Central memory CD8-positive, alpha-beta T cell (primary cell): ENCODE measurements around the gene CHST12.

Experiments
- ATAC-seq: fragments of 150-1000 bp; cut with Tn5 transposase; replicated peaks from 2 replicates; pipeline ENCODE4 v1.10.0; 2022; ENCODE audit warnings: mild to moderate bottlenecking, moderate FRiP score, moderate number of reproducible peaks; ENCODE audit not compliant: poor library complexity, severe bottlenecking; ENCODE audit errors: extremely low read depth
- DNase-seq, 2 donors: peaks; one replicate each; pipeline ENCODE4 v3.0.0; 2021; ENCODE audit warnings: low spot score in 2 of 2
- H3K27ac Mint-ChIP-seq: one replicate; pipeline ENCODE4 v1.8.0; 2022; ENCODE audit warnings: low read depth, mild to moderate bottlenecking, moderate library complexity, mixed read lengths
- H3K27me3 Mint-ChIP-seq: one replicate; pipeline ENCODE4 v1.8.0; 2022; ENCODE audit warnings: mixed read lengths
- H3K36me3 Mint-ChIP-seq: one replicate; pipeline ENCODE4 v1.8.0; 2022; ENCODE audit warnings: mild to moderate bottlenecking, moderate library complexity, mixed read lengths; ENCODE audit not compliant: insufficient read depth
- H3K4me1 Mint-ChIP-seq: one replicate; pipeline ENCODE4 v1.8.0; 2022; ENCODE audit warnings: mixed read lengths
- H3K4me3 Mint-ChIP-seq: one replicate; pipeline ENCODE4 v1.8.0; 2022; ENCODE audit warnings: mild to moderate bottlenecking, moderate library complexity, mixed read lengths
- H3K9me3 Mint-ChIP-seq: one replicate; pipeline ENCODE4 v1.8.0; 2022; ENCODE audit warnings: mixed read lengths

The CHST12 gene

GRCh38 chr7:2477447-2478398 is 74.3 kb downstream of the CHST12 start:
- no peaks in the 10 kb centered on the region for H3K4me1 Mint-ChIP-seq
- DNase-seq, result peak; percentile 37 to 41
- H3K36me3 Mint-ChIP-seq, result peaks cover 3% of the 10 kb centered on the region
- H3K27me3 Mint-ChIP-seq, result no peaks in the 10 kb centered on the region
- ATAC-seq, result peak; percentile 80
- peaks cover 1% of the 10 kb centered on the region for H3K9me3 Mint-ChIP-seq
- no peak overlapping the region for H3K27ac Mint-ChIP-seq
- no peak overlapping the region for H3K4me3 Mint-ChIP-seq

GRCh38 chr7:2478399-2478785 is 75.0 kb downstream of the CHST12 start:
- H3K4me1 Mint-ChIP-seq, result no peaks in the 10 kb centered on the region
- H3K4me3 Mint-ChIP-seq, result no peak overlapping the region
- no peak overlapping the region for H3K27ac Mint-ChIP-seq
- peaks cover 2% of the 10 kb centered on the region for H3K36me3 Mint-ChIP-seq
- H3K27me3 Mint-ChIP-seq, result no peaks in the 10 kb centered on the region
- H3K9me3 Mint-ChIP-seq, result peaks cover 5% of the 10 kb centered on the region
- no peak for DNase-seq
- no peak for ATAC-seq

DNA sequence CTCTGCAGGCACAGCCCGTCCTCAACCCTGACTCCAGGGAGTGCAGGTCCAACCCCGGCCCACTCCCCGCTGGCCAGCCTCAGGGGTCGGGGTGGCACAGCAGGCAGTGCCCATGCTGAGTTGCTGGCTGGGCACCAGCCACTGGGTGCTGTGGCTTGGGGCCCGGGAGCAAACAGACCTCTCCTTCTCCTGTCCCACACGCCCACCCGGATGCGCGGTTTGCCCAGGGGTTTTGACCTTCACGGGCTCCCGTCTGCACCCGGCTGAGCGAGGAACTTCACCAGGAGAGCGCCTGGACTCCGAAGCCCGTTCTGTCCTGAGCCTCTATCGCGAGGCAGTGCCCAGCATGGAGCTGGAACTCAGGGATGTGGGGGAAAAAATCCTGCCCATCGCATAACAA is 75.4 kb downstream of the CHST12 start:
- Mint-ChIP-seq H3K36me3 (peaks cover 2% of the 10 kb centered on the region), H3K27ac (no peak overlapping the region), H3K27me3 (no peaks in the 10 kb centered on the region), H3K4me3 (no peak overlapping the region), H3K4me1 (no peaks in the 10 kb centered on the region), H3K9me3 (peaks cover 5% of the 10 kb centered on the region)
- no peak for ATAC-seq
- no peak for DNase-seq

GRCh38 chr7:2479276-2480069 is 76.1 kb downstream of the CHST12 start:
- Mint-ChIP-seq H3K27me3 (no peaks in the 10 kb centered on the region), H3K9me3 (peaks cover 5% of the 10 kb centered on the region), H3K4me3 (no peak overlapping the region), H3K36me3 (peaks cover 2% of the 10 kb centered on the region), H3K4me1 (no peaks in the 10 kb centered on the region), H3K27ac (no peak overlapping the region)
- ATAC-seq, result no peak
- no peak for DNase-seq

DNA sequence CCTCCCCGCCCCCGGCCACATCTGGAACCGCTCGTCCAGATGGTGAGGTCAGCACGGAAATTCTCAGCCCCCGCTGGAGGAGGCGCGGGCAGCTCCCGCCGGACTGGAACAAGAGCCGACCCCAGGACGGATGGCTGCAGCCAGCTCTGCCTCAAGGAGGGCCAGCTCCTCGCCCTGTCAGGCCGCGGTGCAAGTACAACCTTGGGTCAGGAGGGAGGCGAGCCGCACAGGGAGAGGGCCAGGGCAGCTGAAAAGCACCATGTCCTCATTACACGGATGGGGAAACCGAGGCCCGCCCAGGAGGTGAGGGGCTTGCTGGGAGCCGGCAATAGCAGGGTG is 76.6 kb downstream of the CHST12 start:
- no peak overlapping the region for H3K4me3 Mint-ChIP-seq
- ATAC-seq, result no peak

GRCh38 chr7:2481195-2481594 is 77.8 kb downstream of the CHST12 start:
- Mint-ChIP-seq H3K4me3 (no peak overlapping the region), H3K9me3 (peaks cover 5% of the 10 kb centered on the region), H3K4me1 (no peaks in the 10 kb centered on the region), H3K27ac (no peak overlapping the region), H3K36me3 (peaks cover 3% of the 10 kb centered on the region), H3K27me3 (no peaks in the 10 kb centered on the region)
- ATAC-seq (no peak), DNase-seq (no peak)

More for the DNA sequence above, 76.6 kb downstream of the CHST12 start:
- Mint-ChIP-seq H3K9me3 (peaks cover 5% of the 10 kb centered on the region), H3K36me3 (peaks cover 3% of the 10 kb centered on the region), H3K27ac (no peak overlapping the region), H3K4me1 (no peaks in the 10 kb centered on the region), H3K27me3 (no peaks in the 10 kb centered on the region)
- DNase-seq, result no peak

DNA sequence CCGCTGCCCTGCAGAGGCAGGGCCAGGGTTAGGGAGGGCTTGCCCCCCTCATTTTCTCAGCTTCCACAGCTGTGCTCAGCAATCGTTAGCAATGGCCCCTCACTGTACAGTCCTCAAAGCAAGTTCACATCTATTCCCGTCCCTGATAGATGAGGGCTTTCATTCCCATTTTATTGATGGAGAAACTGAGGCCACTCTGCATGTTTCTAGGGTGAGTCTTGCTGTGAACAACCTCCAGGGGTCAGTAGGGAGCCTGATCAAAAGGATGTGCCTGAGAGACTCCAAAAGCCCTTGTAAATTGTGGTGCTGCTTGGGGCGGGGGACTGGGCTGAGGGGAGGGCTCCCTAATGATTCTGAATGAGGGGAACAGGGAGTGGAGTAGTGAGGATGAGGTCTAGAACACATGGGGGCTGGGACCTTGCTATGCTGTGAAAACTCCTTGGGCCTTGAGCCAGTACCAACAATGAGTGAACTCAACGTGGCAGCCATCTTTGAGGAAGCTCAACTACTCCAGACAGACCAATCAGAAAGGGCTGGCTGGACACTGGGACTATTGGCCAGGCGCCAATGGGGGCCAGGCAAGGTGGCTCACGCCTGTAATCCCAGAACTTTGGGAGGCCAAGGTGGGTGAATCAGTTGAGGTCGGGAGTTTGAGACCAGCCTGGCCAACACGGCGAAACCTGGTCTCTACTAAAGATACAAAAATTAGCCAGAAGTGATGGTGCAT is 79.5 kb downstream of the CHST12 start:
- Mint-ChIP-seq H3K4me3 (no peak overlapping the region), H3K4me1 (no peaks in the 10 kb centered on the region), H3K27me3 (no peaks in the 10 kb centered on the region), H3K36me3 (peaks cover 3% of the 10 kb centered on the region), H3K27ac (no peak overlapping the region), H3K9me3 (peaks cover 5% of the 10 kb centered on the region)
- no peak for ATAC-seq
- DNase-seq, result no peak

DNA sequence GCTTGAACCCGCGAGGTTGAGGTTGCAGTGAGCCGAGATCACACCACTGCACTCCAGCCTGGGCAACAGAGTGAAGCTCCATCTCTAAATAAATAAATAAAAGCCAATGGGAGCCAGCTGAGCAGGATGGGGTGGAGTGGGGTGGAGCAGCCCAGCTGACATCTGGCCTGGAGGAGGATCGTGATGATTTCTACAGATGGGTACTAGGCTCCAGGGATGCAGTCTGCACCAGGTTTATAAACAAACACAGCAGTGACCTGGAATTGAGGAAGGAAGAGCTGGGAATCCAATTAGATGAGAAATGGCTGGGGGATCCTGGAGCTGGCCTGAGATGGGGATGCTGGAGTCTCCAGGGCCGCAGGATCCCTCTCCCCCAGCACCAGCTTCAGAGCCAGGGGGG is 80.1 kb downstream of the CHST12 start:
- H3K27ac Mint-ChIP-seq, result no peak overlapping the region
- H3K36me3 Mint-ChIP-seq, result peaks cover 3% of the 10 kb centered on the region
- H3K9me3 Mint-ChIP-seq, result peaks cover 5% of the 10 kb centered on the region
- no peak for DNase-seq
- no peak overlapping the region for H3K4me3 Mint-ChIP-seq
- H3K4me1 Mint-ChIP-seq, result no peaks in the 10 kb centered on the region
- H3K27me3 Mint-ChIP-seq, result peaks cover 3% of the 10 kb centered on the region
- no peak for ATAC-seq

DNA sequence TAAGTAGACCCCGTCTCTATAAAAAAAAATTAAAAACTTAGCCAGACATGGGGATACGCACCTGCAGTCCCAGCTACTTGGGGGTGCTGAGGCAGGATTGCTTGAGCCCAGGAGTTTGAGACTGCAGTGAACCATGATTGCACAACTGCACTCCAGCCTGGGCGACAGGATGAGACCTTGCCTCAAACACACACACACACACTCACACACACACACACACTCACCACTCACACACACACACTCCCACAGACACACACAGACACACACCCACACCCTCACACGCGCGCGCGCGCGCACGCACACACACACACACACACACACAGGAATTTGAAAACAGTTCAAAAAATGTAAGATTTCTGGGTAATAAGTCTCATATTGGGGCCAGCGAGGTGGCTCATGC is 81.5 kb downstream of the CHST12 start:
- H3K36me3 Mint-ChIP-seq, result peaks cover 5% of the 10 kb centered on the region
- no peaks in the 10 kb centered on the region for H3K4me1 Mint-ChIP-seq
- DNase-seq, result no peak
- peaks cover 12% of the 10 kb centered on the region for H3K27me3 Mint-ChIP-seq
- no peak overlapping the region for H3K27ac Mint-ChIP-seq
- no peak for ATAC-seq
- H3K4me3 Mint-ChIP-seq, result no peak overlapping the region
- H3K9me3 Mint-ChIP-seq, result peaks cover 5% of the 10 kb centered on the region

- Mint-ChIP-seq H3K4me1 (no peaks in the 10 kb centered on the region), H3K9me3 (peaks cover 4% of the 10 kb centered on the region), H3K36me3 (peaks cover 10% of the 10 kb centered on the region), H3K27ac (peak overlapping the region; percentile 26), H3K4me3 (no peak overlapping the region), H3K27me3 (peaks cover 12% of the 10 kb centered on the region)
- no peak for DNase-seq
- ATAC-seq, result no peak
These were observed 84.3 kb downstream of the CHST12 start for GRCh38 chr7:2487586-2488271.

GRCh38 chr7:2488272-2488645 is 84.8 kb downstream of the CHST12 start:
- no peak overlapping the region for H3K27ac Mint-ChIP-seq
- no peaks in the 10 kb centered on the region for H3K9me3 Mint-ChIP-seq
- peaks cover 10% of the 10 kb centered on the region for H3K36me3 Mint-ChIP-seq
- no peaks in the 10 kb centered on the region for H3K4me1 Mint-ChIP-seq
- no peak overlapping the region for H3K4me3 Mint-ChIP-seq
- ATAC-seq (no peak), DNase-seq (no peak)
- H3K27me3 Mint-ChIP-seq, result peaks cover 12% of the 10 kb centered on the region

DNA sequence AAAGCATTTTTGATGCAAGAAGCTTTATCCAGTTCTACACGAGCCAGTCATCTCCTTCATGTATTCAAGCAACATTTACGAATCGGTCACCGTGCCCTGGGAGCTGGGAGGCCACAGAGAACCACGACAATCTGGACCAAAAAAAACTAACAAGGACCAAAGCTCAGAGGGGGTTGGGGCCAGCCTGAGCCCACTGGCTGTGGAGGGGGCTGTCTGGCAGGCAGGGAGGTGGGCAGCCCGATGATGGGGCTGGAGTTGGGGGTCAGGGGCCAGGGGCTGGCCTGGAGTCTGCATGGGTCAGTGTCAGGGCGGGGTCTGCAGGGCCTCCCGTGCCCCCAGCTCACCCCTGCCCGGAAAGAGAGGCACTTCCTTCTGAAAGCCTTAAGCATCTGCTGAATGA is 85.3 kb downstream of the CHST12 start:
- ATAC-seq, result no peak
- Mint-ChIP-seq H3K4me3 (no peak overlapping the region), H3K4me1 (no peaks in the 10 kb centered on the region), H3K27ac (no peak overlapping the region), H3K9me3 (no peaks in the 10 kb centered on the region), H3K27me3 (peaks cover 12% of the 10 kb centered on the region), H3K36me3 (peaks cover 10% of the 10 kb centered on the region)
- DNase-seq, result no peak
